T-helper 1 cell treated with Interleukin-12 subunit alpha and Interleukin-12 subunit beta and Interleukin-4 antibody, amounts not matched to agents 30 ng/mL and 1 ng/mL, for 36 hours (primary cell): ENCODE data around the gene FBXL7. TPM values are rescaled to one million over a fixed set of nuclear protein-coding genes. Genes with fewer than 3 reads are reported as not detected.

Experiments used
- intact Hi-C: fragments of 100-400 bp; cut with micrococcal nuclease; formaldehyde crosslinking; loops from one replicate; pipeline ENCODE4 v1.15.1; 2024
- total RNA-seq: library from RNA; stranded (reverse); gene quantifications from 2 replicates; pipeline ENCODE4 v1.2.3, GENCODE V29; 2022

The FBXL7 gene
- total RNA-seq, 1 donor from 2014 or later: not detected

- intact Hi-C loops: no loop called here
Observed at GRCh38 chr5:15610216-15610615, 110.2 kb downstream of the FBXL7 start.

GRCh38 chr5:15611008-15611407, 111.0 kb downstream of the FBXL7 start:
- intact Hi-C loops: no loop called here

- intact Hi-C loops: no loop called here
Observed at GRCh38 chr5:15612915-15613635, 113.1 kb downstream of the FBXL7 start.

- intact Hi-C loops: no loop called here
Observed at GRCh38 chr5:15614679-15615078, 114.7 kb downstream of the FBXL7 start.

- intact Hi-C loops: no loop called here
Observed at GRCh38 chr5:15615859-15616258, 115.9 kb downstream of the FBXL7 start.

GRCh38 chr5:15618938-15619337, 119.0 kb downstream of the FBXL7 start:
- intact Hi-C loops: no loop called here

GRCh38 chr5:15620501-15620900, 120.5 kb downstream of the FBXL7 start:
- intact Hi-C loops: no loop called here

GRCh38 chr5:15621094-15621493, 121.1 kb downstream of the FBXL7 start:
- intact Hi-C loops: no loop called here

- intact Hi-C loops: no loop called here
Observed at GRCh38 chr5:15623794-15624193, 123.8 kb downstream of the FBXL7 start.

- intact Hi-C loops: no loop called here
Observed at GRCh38 chr5:15627109-15627508, 127.1 kb downstream of the FBXL7 start.

- intact Hi-C loops: no loop called here
Observed at GRCh38 chr5:15627647-15628046, 127.7 kb downstream of the FBXL7 start.

GRCh38 chr5:15630441-15630840, 130.5 kb downstream of the FBXL7 start:
- intact Hi-C loops: no loop called here

GRCh38 chr5:15634591-15635288, 134.8 kb downstream of the FBXL7 start:
- intact Hi-C loops: no loop called here

GRCh38 chr5:15635289-15635616, 135.3 kb downstream of the FBXL7 start:
- intact Hi-C loops: no loop called here

GRCh38 chr5:15637345-15637744, 137.4 kb downstream of the FBXL7 start:
- intact Hi-C loops: no loop called here

GRCh38 chr5:15637886-15638285, 137.9 kb downstream of the FBXL7 start:
- intact Hi-C loops: no loop called here

- intact Hi-C loops: no loop called here
Observed at GRCh38 chr5:15638296-15638695, 138.3 kb downstream of the FBXL7 start.

- intact Hi-C loops: no loop called here
Observed at GRCh38 chr5:15639288-15639687, 139.3 kb downstream of the FBXL7 start.

GRCh38 chr5:15640116-15640515, 140.1 kb downstream of the FBXL7 start:
- intact Hi-C loops: no loop called here

- intact Hi-C loops: no loop called here
Observed at GRCh38 chr5:15643731-15644130, 143.8 kb downstream of the FBXL7 start.

- intact Hi-C loops: no loop called here
Observed at GRCh38 chr5:15645381-15646160, 145.6 kb downstream of the FBXL7 start.

GRCh38 chr5:15646371-15646770, 146.4 kb downstream of the FBXL7 start:
- intact Hi-C loops: no loop called here
